Muscle of arm (tissue), 12 donors: ENCODE results near the gene NRXN3. TPM values are rescaled to one million over a fixed set of nuclear protein-coding genes. Genes with fewer than 3 reads are reported as not detected.

Experiments used
- DNase-seq: peaks from one replicate; pipeline ENCODE4 v3.0.0-alpha.2; 2013
- polyA plus RNA-seq, 12 donors: library from polyadenylated mRNA; unstranded; fragments of 120-200 nt; gene quantifications; one replicate each; pipeline ENCODE4 v1.2.1, GENCODE V29; 2013; ENCODE audit not compliant: insufficient read length in 12 of 12

Gene NRXN3
- polyA plus RNA-seq, 12 donors, result 0.43 to 8.4 (median 1.2) TPM; not detected in 2

GRCh38 chr14:79809849-79810612 is 1639.9 kb downstream of the NRXN3 start:
- no peak for DNase-seq

GRCh38 chr14:79820866-79821535 is 1650.8 kb downstream of the NRXN3 start:
- no peak for DNase-seq

GRCh38 chr14:79822034-79822433 is 1651.9 kb downstream of the NRXN3 start:
- no peak for DNase-seq

GRCh38 chr14:79825046-79825521 is 1654.9 kb downstream of the NRXN3 start:
- peak; percentile 12 for DNase-seq

GRCh38 chr14:79826362-79826761 is 1656.2 kb downstream of the NRXN3 start:
- no peak for DNase-seq

GRCh38 chr14:79829405-79830166 is 1659.4 kb downstream of the NRXN3 start:
- DNase-seq, result no peak

- peak; percentile 52 for DNase-seq
Observed at GRCh38 chr14:79831195-79831892, 1661.2 kb downstream of the NRXN3 start.

GRCh38 chr14:79833781-79834180 is 1663.6 kb downstream of the NRXN3 start:
- no peak for DNase-seq

GRCh38 chr14:79834868-79835267 is 1664.7 kb downstream of the NRXN3 start:
- DNase-seq, result no peak

- DNase-seq, result no peak
Observed at GRCh38 chr14:79836577-79836976, 1666.4 kb downstream of the NRXN3 start.

GRCh38 chr14:79837699-79838098 is 1667.5 kb downstream of the NRXN3 start:
- DNase-seq, result no peak

GRCh38 chr14:79840103-79840502 is 1669.9 kb downstream of the NRXN3 start:
- no peak for DNase-seq

- no peak for DNase-seq
Observed at GRCh38 chr14:79840831-79841230, 1670.7 kb downstream of the NRXN3 start.

- DNase-seq, result no peak
Observed at GRCh38 chr14:79841433-79841832, 1671.3 kb downstream of the NRXN3 start.

- DNase-seq, result no peak
Observed at GRCh38 chr14:79842270-79842669, 1672.1 kb downstream of the NRXN3 start.

- no peak for DNase-seq
Observed at GRCh38 chr14:79852950-79853744, 1683.0 kb downstream of the NRXN3 start.

GRCh38 chr14:79855789-79856188 is 1685.6 kb downstream of the NRXN3 start:
- no peak for DNase-seq

- DNase-seq, result no peak
Observed at GRCh38 chr14:79856381-79856780, 1686.2 kb downstream of the NRXN3 start.

- DNase-seq, result no peak
Observed at GRCh38 chr14:79861111-79861510, 1690.9 kb downstream of the NRXN3 start.

- no peak for DNase-seq
Observed at GRCh38 chr14:79862045-79862444, 1691.9 kb downstream of the NRXN3 start.

- no peak for DNase-seq
Observed at GRCh38 chr14:79871136-79871535, 1701.0 kb downstream of the NRXN3 start.
